Stimulated activated CD4-positive, alpha-beta T cell treated with anti-CD3 and anti-CD28 coated beads, Interleukin-4, amount 100 ng/mL, for 24 hours (primary cell): ENCODE measurements around the gene AMY2B.
"Not testable (repeated sequence)": the region's sequence is repeated elsewhere in the genome, so short reads cannot be mapped to it uniquely, and the experiment has no call there.

Experiments
- DNase-seq: peaks from one replicate; pipeline ENCODE4 v3.0.0-alpha.2; 2020

The AMY2B gene

GRCh38 chr1:103627436-103627835 lies 56.0 kb downstream of the AMY2B start:
- DNase-seq, result not testable (repeated sequence)
